ENCODE data around the gene LMTK3. TPM values are rescaled to one million over a fixed set of nuclear protein-coding genes. Genes with fewer than 3 reads are reported as not detected.

The LMTK3 gene
- total RNA-seq, 2 donors from 2014 or later = 1.3 to 1.6 TPM

- no peak for DNase-seq (ENCODE audit: low spot score)
- Histone ChIP-seq H3K27ac (no peak overlapping the region), H3K36me3 (no peaks in the 10 kb centered on the region), H3K27me3 (no peaks in the 10 kb centered on the region), H3K4me3 (no peak overlapping the region), H3K9me3 (no peaks in the 10 kb centered on the region), H3K4me1 (peaks cover 0 to 5% of the 10 kb centered on the region in 2 donors)
- TF ChIP-seq CTCF (IDR thresholded peaks at IDR 0.05) = no peak
Observed at GRCh38 chr19:48518207-48518606, 6.6 kb upstream of the LMTK3 start.

- H3K4me3 ChIP-seq = no peak overlapping the region
- no peak for DNase-seq (ENCODE audit: low spot score)
- peaks cover 0 to under 1% of the 10 kb centered on the region in 2 donors for H3K27me3 ChIP-seq
- H3K4me1 ChIP-seq = peaks cover 0 to 14% of the 10 kb centered on the region in 2 donors
- no peak overlapping the region for H3K27ac ChIP-seq
- H3K36me3 ChIP-seq = no peaks in the 10 kb centered on the region
- H3K9me3 ChIP-seq = no peaks in the 10 kb centered on the region
- TF ChIP-seq CTCF (IDR thresholded peaks at IDR 0.05) = no peak
Observed at GRCh38 chr19:48516536-48516935, 4.9 kb upstream of the LMTK3 start.

GRCh38 chr19:48514123-48514458 is 2.5 kb upstream of the LMTK3 start:
- Histone ChIP-seq H3K4me1 (peaks cover 0 to 28% of the 10 kb centered on the region in 2 donors), H3K36me3 (no peaks in the 10 kb centered on the region), H3K27ac (no peak overlapping the region), H3K4me3 (peak overlapping the region in 1 of 2 donors; percentile 69), H3K9me3 (no peaks in the 10 kb centered on the region), H3K27me3 (peaks cover 0 to 9% of the 10 kb centered on the region in 2 donors)
- DNase-seq (ENCODE audit: low spot score) = no peak
- TF ChIP-seq CTCF (IDR thresholded peaks at IDR 0.05) = no peak

- DNase-seq (ENCODE audit: low spot score) = no peak
- H3K9me3 ChIP-seq = no peaks in the 10 kb centered on the region
- no peak for TF ChIP-seq CTCF (IDR thresholded peaks at IDR 0.05)
- no peaks in the 10 kb centered on the region for H3K36me3 ChIP-seq
- peaks cover 0 to 9% of the 10 kb centered on the region in 2 donors for H3K27me3 ChIP-seq
- H3K4me3 ChIP-seq = peak overlapping the region; percentile 63 to 69
- H3K27ac ChIP-seq = peak overlapping the region; percentile 51 to 55
- H3K4me1 ChIP-seq = peaks cover 0 to 28% of the 10 kb centered on the region in 2 donors
Observed at GRCh38 chr19:48513289-48514122, 1.9 kb upstream of the LMTK3 start.

GRCh38 chr19:48512504-48513288 is 1.1 kb upstream of the LMTK3 start:
- Histone ChIP-seq H3K27me3 (peaks cover 0 to 9% of the 10 kb centered on the region in 2 donors), H3K36me3 (no peaks in the 10 kb centered on the region), H3K9me3 (no peaks in the 10 kb centered on the region), H3K27ac (no peak overlapping the region), H3K4me3 (peak overlapping the region in 1 of 2 donors; percentile 69), H3K4me1 (peaks cover 0 to 28% of the 10 kb centered on the region in 2 donors)
- no peak for DNase-seq (ENCODE audit: low spot score)
- no peak for TF ChIP-seq CTCF (IDR thresholded peaks at IDR 0.05)
